ELF-1 (cell line): ENCODE data around the gene VGF.
A peak's percentile ranks its signal among the peaks of the same experiment; 100 is the strongest.
"Not testable (repeated sequence)": the region's sequence is repeated elsewhere in the genome, so short reads cannot be mapped to it uniquely, and the experiment has no call there.

Source experiments
- DNase-seq: peaks from one replicate; pipeline ENCODE4 v3.0.0-alpha.2; 2016; ENCODE audit warnings: low read depth, low spot score

Gene VGF

DNA sequence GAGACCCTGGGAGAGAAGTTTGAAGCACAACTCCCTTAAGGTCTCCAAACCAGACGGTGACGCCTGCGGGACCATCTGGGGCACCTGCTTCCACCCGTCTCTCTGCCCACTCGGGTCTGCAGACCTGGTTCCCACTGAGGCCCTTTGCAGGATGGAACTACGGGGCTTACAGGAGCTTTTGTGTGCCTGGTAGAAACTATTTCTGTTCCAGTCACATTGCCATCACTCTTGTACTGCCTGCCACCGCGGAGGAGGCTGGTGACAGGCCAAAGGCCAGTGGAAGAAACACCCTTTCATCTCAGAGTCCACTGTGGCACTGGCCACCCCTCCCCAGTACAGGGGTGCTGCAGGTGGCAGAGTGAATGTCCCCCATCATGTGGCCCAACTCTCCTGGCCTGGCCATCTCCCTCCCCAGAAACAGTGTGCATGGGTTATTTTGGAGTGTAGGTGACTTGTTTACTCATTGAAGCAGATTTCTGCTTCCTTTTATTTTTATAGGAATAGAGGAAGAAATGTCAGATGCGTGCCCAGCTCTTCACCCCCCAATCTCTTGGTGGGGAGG, 27.6 kb downstream of the VGF start:
- DNase-seq: no peak

GRCh38 chr7:101134399-101134980, 30.9 kb downstream of the VGF start:
- no peak for DNase-seq

DNA sequence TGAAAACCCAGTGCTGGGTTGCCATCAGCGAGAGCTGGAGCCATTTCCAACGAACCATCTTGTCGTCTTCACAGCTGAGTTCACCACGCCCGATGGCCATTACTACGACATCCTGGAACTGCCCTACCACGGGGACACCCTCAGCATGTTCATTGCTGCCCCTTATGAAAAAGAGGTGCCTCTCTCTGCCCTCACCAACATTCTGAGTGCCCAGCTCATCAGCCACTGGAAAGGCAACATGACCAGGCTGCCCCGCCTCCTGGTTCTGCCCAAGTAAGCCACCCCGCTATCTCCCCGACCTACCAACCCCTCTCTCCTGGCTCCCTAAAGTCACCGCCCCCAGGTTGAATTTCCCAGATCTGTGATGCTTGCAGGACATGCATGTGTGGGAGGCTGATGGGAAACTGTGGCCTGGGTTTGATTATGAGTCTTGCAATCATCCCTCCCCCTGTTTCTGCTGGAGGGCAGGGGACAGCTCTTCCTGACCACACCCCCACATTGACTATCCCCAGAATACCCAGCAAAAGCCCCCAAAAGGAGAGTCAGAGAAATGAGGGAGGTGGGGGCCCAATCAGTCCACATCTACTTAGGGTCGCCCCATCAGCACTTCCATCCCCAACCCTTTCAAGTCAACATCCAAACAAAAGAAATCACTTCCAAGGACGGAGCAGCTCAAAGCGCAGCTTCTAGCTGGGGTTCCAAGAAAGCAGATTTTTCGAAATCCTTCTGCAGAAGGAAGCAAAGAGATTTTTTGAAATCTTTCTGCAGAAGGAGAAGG, 31.6 kb downstream of the VGF start:
- no peak for DNase-seq

GRCh38 chr7:101132626-101133600, 32.5 kb downstream of the VGF start:
- not testable (repeated sequence) for DNase-seq

- no peak for DNase-seq
Measured at GRCh38 chr7:101129603-101130117, 35.7 kb downstream of the VGF start.

- no peak for DNase-seq
Measured at GRCh38 chr7:101128040-101128834, 37.1 kb downstream of the VGF start.

DNA sequence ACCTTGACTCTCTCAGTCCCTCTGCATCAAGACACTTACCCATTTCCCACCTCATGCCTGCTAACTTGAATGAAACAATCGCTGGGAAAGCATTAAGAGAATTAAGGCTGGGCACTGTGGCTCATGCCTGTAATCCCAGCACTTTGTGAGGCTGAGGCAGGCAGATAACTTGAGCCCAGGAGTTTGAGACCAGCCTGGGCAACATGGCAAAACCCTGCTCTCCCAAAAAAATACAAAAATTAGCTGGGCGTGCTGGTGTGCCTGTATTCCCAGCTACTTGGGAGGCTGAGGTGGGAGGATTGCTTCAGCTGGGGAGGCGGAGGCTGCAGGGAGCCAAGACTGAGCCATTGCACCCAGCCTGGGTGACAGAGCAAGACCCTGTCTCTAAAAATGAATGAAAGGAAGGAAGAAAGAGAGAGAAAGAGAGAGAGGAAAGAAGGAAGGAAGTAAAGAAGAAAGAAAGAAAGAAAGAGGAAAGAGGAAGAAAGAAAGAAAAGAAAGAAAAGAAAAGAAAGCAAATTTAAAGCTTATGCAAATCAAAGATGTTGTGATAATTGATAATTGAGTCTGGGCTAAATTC, 37.8 kb downstream of the VGF start:
- no peak for DNase-seq

DNA sequence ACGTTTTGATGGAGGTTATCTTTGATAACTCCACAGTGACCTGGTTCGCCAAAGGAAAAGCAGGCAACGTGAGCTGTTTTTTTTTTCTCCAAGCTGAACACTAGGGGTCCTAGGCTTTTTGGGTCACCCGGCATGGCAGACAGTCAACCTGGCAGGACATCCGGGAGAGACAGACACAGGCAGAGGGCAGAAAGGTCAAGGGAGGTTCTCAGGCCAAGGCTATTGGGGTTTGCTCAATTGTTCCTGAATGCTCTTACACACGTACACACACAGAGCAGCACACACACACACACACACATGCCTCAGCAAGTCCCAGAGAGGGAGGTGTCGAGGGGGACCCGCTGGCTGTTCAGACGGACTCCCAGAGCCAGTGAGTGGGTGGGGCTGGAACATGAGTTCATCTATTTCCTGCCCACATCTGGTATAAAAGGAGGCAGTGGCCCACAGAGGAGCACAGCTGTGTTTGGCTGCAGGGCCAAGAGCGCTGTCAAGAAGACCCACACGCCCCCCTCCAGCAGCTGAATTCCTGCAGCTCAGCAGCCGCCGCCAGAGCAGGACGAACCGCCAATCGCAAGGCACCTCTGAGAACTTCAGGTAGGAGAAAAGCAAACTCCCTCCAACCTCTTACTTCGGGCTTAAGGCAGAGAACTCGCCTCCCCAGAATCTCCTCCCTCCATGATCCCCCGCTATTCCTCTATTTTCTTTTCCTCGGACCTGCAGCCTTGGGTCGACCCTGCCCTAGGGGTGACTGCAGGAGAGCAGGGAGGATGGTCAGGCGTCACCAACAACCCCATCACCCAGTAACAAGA, 38.5 kb downstream of the VGF start, which contains the start of gene SERPINE1:
Gene SERPINE1 (plus strand): TSS at position 454 of the 809 bp plus-strand sequence. CDS start 1,290 bp downstream, outside the sequence.
- peak; percentile 89 for DNase-seq

- DNase-seq: peak; percentile 59
Measured at GRCh38 chr7:101125989-101126650, 39.2 kb downstream of the VGF start.

GRCh38 chr7:101124376-101125056, 40.9 kb downstream of the VGF start:
- DNase-seq: peak; percentile 53

DNA sequence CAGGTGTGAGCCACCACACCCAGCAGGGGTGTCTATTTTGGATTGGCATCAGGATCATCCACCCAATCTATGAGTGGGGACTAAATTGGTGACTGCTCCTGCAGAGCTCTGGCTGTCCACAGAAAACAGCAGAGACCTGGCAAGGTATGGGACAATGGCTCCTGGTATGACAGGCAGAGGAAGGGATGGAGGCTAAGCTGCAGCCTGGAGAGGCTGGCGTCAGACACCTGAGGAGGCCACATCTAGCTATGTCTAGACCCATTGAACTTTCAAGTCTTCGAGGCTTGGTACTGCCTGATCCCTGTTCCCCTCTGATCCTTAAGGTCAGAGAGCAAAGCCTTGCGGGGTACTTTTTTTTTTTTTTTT, 41.7 kb downstream of the VGF start:
- DNase-seq: no peak

DNA sequence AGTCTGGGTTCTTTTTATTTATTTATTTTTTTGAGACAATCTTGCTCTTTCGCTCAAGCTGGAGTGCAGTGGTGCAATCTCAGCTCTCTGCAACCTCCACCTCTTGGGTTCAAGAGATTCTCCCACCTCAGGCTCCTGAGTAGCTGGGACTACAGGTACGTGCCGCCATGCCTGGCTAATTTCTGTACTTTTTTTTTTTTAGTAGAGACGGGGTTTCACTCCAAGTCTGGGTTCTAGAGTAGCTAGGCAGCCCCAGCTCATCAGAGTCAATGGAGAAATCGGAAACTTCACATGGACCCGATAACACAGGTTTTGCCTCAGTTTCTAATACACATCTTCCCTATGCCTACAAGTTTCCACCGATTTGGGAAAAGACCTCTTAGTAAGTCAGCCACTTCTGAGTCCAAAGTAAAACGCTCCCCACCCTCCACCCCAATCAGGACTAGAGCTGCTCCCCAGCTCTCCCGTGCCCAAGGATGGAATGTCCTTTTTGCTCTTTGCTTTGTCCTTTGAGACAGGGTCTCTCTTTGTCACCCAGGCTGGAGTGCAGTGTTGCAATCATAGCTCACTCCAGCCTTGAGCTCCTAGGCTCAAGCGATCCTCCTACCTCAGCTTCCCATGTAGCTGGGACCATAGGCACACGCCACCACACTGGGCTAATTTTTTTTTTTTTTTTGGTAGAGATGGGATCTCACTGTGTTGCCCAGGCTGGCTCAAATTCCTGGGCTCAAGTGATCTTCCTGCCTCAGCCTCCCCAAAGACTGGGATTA, 42.3 kb downstream of the VGF start:
- DNase-seq: no peak

DNA sequence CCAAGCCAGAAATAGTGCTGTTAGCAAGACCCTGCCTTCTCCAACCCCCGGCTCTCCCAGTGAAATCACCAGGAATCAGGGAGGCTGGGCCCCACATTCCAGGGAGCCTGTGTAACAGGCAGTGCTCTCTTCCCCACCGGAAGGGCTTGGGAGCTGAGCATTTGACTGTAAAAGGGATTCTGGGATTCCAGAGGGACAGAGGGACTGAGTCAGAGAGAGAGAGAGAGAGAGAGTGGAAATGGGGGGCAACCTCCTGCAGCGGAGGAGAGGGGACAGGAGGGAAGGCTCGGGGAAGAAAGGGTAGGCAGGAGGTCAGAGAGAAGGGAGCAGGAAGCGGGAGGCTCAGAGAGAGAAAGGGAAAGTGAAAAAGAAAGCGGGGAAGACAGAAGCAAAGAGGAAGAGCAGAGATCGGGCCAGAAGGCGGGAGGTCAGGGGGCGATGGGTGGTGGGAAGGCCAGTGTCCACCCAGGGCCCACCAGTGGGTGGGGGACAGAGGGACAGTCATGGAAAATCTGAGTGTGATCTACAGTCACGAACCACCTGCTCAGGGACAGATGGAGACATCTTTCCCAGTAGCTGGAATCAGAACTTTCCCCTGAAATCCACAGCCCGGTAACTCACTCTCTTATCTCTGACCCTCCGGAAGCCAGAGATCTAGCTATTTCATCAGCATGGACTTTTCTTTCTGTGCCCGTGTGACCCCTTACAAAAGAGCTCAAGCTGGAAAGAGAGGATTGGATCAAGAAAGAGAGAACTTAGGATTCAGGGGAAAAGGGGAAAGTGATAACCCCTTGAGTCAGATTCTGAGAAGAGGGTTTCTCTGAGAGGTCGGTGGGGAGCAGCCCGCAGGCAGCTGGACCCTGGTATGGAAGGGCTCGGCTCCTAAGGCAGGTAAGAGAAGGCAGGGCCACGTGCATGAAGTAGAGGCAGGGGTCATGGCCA, 43.1 kb downstream of the VGF start:
- DNase-seq: peak; percentile 80

- DNase-seq: not testable (repeated sequence)
Measured at GRCh38 chr7:101121631-101121990, 43.8 kb downstream of the VGF start.

DNA sequence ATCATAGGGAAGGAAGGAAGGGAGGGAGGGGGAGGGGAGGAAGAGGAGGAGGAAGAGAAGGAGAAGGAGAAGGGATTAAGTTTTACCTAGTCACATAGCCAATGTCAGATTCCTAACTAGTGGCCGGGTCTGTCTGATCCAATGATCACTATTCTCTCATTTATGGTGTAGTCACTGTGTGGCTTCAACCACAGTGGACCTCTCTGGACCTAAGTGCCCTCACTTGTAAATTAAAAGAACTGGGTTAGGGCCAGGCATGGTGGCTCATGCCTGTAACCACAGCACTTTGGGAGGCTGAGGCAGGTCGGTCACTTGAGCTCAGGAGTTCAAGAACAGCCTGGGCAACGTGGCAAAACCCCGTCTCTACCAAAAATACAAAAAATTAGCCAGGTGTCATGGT, 45.1 kb downstream of the VGF start:
- DNase-seq: no peak

- no peak for DNase-seq
Measured at GRCh38 chr7:101119876-101120275, 45.5 kb downstream of the VGF start.

- DNase-seq: no peak
Measured at GRCh38 chr7:101118856-101119255, 46.5 kb downstream of the VGF start.
